B cell (primary cell): ENCODE measurements around the gene ABLIM1. TPM values are rescaled to one million over a fixed set of nuclear protein-coding genes. Genes with fewer than 3 reads are reported as not detected.

Experiments used
- ATAC-seq: fragments of 200-7000 bp; cut with Tn5 transposase; one replicate; pipeline ENCODE4 v1.10.0; 2021; ENCODE audit warnings: low read depth, mild to moderate bottlenecking, moderate number of reproducible peaks, moderate library complexity
- CTCF ChIA-PET: fragments of 350-600 bp; sonication (Branson Sonifier 250); formaldehyde crosslinking; loops from one replicate; lab custom pipeline; 2021; ENCODE audit warnings: antibody characterized with exemption, inconsistent platforms; lab: Charles Lee
- POLR2A ChIA-PET: fragments of 350-600 bp; sonication (Branson Sonifier 250); formaldehyde crosslinking; loops from one replicate; lab custom pipeline; 2021; ENCODE audit warnings: antibody characterized with exemption; lab: Charles Lee
- DNase-seq: peaks from one replicate; pipeline ENCODE4 v3.0.0; 2013
- H2AFZ ChIP-seq: 2 replicates; pipeline ENCODE4 v1.6.1; 2012; ENCODE audit warnings: mild to moderate bottlenecking, low read depth, low read length; ENCODE audit not compliant: insufficient read depth, poor library complexity, severe bottlenecking
- H3K27ac ChIP-seq, 2 donors: 1 replicate in 1 of 2; 2 replicates in 1 of 2; pipeline ENCODE4 v1.5.1; 2012 to 2013; ENCODE audit warnings: low read length in 2 of 2, mild to moderate bottlenecking in 2 of 2, moderate library complexity in 1 of 2
- H3K27me3 ChIP-seq, 4 experiments: fragments of 200-600 bp in 1 of 4; sonication (generic) in 1 of 4; replicated peaks in 1 of 4; 1 replicate in 2 of 4; 2 replicates in 2 of 4; pipeline versions ENCODE4 v1.6.1 to v1.7.0; 2013 to 2016; ENCODE audit warnings: low read length in 3 of 4, mild to moderate bottlenecking in 2 of 4, mixed read lengths in 1 of 4, moderate library complexity in 1 of 4; ENCODE audit not compliant: insufficient read depth in 4 of 4, control insufficient read depth in 3 of 4; ENCODE audit errors: control extremely low read depth in 1 of 4
- H3K36me3 ChIP-seq, 2 experiments: replicated peaks in 1 of 2; 1 replicate in 1 of 2; 2 replicates in 1 of 2; pipeline versions ENCODE4 v1.6.1 to v1.7.1; 2013; ENCODE audit warnings: low read length in 1 of 2; ENCODE audit not compliant: insufficient read depth in 2 of 2, control insufficient read depth in 1 of 2; ENCODE audit errors: control extremely low read depth in 1 of 2, extremely low read depth in 1 of 2
- H3K4me1 ChIP-seq, 2 donors: fragments of 200-600 bp in 1 of 2; sonication (generic) in 1 of 2; 1 replicate in 1 of 2; 2 replicates in 1 of 2; pipeline versions ENCODE4 v1.5.1 to v1.6.1; 2013 to 2017; ENCODE audit warnings: low read length in 2 of 2; ENCODE audit not compliant: control insufficient read depth in 2 of 2, insufficient read depth in 2 of 2
- H3K4me2 ChIP-seq: replicated peaks from 2 replicates; pipeline ENCODE3; 2012; ENCODE audit warnings: mild to moderate bottlenecking, low read depth, low read length; ENCODE audit not compliant: poor library complexity, severe bottlenecking
- H3K4me3 ChIP-seq, 5 experiments: fragments of 200-600 bp in 1 of 5; sonication (generic) in 1 of 5; 1 replicate in 3 of 5; 2 replicates in 2 of 5; pipeline versions ENCODE4 v1.5.1 to v1.7.0; 2011 to 2016; ENCODE audit warnings: low read length in 4 of 5, mild to moderate bottlenecking in 4 of 5, low read depth in 2 of 5, control low read depth in 1 of 5, moderate library complexity in 1 of 5; ENCODE audit not compliant: insufficient read depth in 1 of 5; ENCODE audit errors: control extremely low read depth in 1 of 5, extremely low read depth in 1 of 5
- H3K79me2 ChIP-seq: fragments of 200-600 bp; sonication (generic); one replicate; pipeline ENCODE4 v1.6.0; 2016; ENCODE audit warnings: low read length; ENCODE audit not compliant: control insufficient read depth, insufficient read depth
- H3K9ac ChIP-seq: fragments of 200-600 bp; sonication (generic); 2 replicates; pipeline ENCODE4 v1.6.1; 2017; ENCODE audit warnings: mild to moderate bottlenecking, low read length, moderate library complexity
- H3K9me3 ChIP-seq, 3 donors: one replicate each; pipeline versions ENCODE4 v1.6.1 to v1.7.1; 2013; ENCODE audit warnings: low read length in 2 of 3; ENCODE audit not compliant: control insufficient read depth in 2 of 3, insufficient read depth in 1 of 3; ENCODE audit errors: control extremely low read depth in 1 of 3
- H4K20me1 ChIP-seq: 2 replicates; pipeline ENCODE4 v1.6.0; 2012; ENCODE audit warnings: mild to moderate bottlenecking, low read length; ENCODE audit not compliant: insufficient read depth, control insufficient read depth, poor library complexity, severe bottlenecking
- H3K27ac Mint-ChIP-seq: one replicate; pipeline ENCODE4 v1.8.0; 2021; ENCODE audit warnings: mixed read lengths
- H3K27me3 Mint-ChIP-seq: one replicate; pipeline ENCODE4 v1.8.0; 2021; ENCODE audit warnings: mixed read lengths
- H3K4me1 Mint-ChIP-seq: one replicate; pipeline ENCODE4 v1.8.0; 2021; ENCODE audit warnings: mixed read lengths
- H3K4me3 Mint-ChIP-seq: one replicate; pipeline ENCODE4 v1.8.0; 2021; ENCODE audit warnings: mixed read lengths
- H3K9me3 Mint-ChIP-seq: one replicate; pipeline ENCODE4 v1.8.0; 2022; ENCODE audit warnings: mixed read lengths; ENCODE audit not compliant: insufficient read depth
- EZH2 ChIP-seq: IDR thresholded peaks from 2 replicates; pipeline ENCODE4 v1.6.1; 2012; ENCODE audit warnings: borderline replicate concordance, low read depth, mild to moderate bottlenecking, moderate library complexity, low read length; ENCODE audit not compliant: insufficient read depth, poor library complexity, severe bottlenecking
- WGBS: methylation state at CpG from one replicate; pipeline ENCODE4 v1.1.5; 2013; ENCODE audit warnings: missing lambda C conversion rate; ENCODE audit not compliant: insufficient coverage; 5-methylcytosine and 5-hydroxymethylcytosine counted together
- intact Hi-C: fragments of 100-400 bp; cut with micrococcal nuclease; formaldehyde crosslinking; loops from one replicate; pipeline ENCODE4 v1.10.0; 2022
- polyA plus RNA-seq: library from polyadenylated mRNA; depleted of rRNA; stranded (reverse); fragments of >200 nt; gene quantifications from 2 replicates; pipeline ENCODE4 v1.2.3, GENCODE V29; 2012
- total RNA-seq, 2 donors: library from RNA; stranded (reverse); fragments of 120-200 nt in 1 of 2; gene quantifications; 1 replicate in 1 of 2; 2 replicates in 1 of 2; pipeline versions ENCODE4 v1.2.3 to v1.2.4, GENCODE V29; 2013 to 2022
- TF ChIP-seq, protein P1 (sequence below): fragments of 200-600 bp; IDR thresholded peaks from one replicate; pipeline ENCODE4 v1.8.0; 2022; ENCODE audit warnings: antibody characterized with exemption, mild to moderate bottlenecking

ABLIM1 gene
- total and polyA plus RNA-seq, 2 donors (not counting 1 experiment from before 2014, with no cell fraction given): 55.6 to 148 TPM

DNA sequence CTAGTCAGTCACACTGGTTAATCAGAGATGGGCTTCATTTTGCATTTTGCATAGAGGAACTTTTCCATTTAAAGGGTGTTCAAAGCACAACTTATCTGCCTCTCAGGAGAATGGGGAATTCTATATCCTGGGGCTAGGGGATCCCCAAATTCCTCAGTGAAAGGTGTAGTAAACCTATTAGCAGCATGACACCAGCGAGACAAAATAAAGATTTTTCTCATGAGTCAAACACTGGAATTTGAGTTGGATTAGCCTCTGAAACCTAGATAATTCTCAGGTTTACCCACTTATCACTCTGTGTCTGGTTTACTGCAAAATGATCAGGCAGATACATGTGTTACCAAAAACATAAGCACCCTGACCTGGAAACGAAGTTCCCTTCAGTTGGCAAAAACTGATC is 255.8 kb downstream of the ABLIM1 start:
- H3K27me3 ChIP-seq: peaks cover 0 to 54% (median 20%) of the 10 kb centered on the region in 4 experiments
- H2AFZ ChIP-seq: no peak overlapping the region
- no peak overlapping the region for H3K4me2 ChIP-seq
- Mint-ChIP-seq H3K4me1 (peaks cover 15% of the 10 kb centered on the region), H3K9me3 (no peaks in the 10 kb centered on the region), H3K4me3 (no peak overlapping the region), H3K27ac (no peak overlapping the region), H3K27me3 (peaks cover 67% of the 10 kb centered on the region)
- ATAC-seq (no peak), DNase-seq (no peak)
- no peak overlapping the region for H3K4me3 ChIP-seq
- intact Hi-C loops: no loop called here
- no peaks in the 10 kb centered on the region for H4K20me1 ChIP-seq
- no peak overlapping the region for H3K9ac ChIP-seq
- POLR2A ChIA-PET: no interaction called here
- no peaks in the 10 kb centered on the region for H3K79me2 ChIP-seq
- TF ChIP-seq, protein P1, sequence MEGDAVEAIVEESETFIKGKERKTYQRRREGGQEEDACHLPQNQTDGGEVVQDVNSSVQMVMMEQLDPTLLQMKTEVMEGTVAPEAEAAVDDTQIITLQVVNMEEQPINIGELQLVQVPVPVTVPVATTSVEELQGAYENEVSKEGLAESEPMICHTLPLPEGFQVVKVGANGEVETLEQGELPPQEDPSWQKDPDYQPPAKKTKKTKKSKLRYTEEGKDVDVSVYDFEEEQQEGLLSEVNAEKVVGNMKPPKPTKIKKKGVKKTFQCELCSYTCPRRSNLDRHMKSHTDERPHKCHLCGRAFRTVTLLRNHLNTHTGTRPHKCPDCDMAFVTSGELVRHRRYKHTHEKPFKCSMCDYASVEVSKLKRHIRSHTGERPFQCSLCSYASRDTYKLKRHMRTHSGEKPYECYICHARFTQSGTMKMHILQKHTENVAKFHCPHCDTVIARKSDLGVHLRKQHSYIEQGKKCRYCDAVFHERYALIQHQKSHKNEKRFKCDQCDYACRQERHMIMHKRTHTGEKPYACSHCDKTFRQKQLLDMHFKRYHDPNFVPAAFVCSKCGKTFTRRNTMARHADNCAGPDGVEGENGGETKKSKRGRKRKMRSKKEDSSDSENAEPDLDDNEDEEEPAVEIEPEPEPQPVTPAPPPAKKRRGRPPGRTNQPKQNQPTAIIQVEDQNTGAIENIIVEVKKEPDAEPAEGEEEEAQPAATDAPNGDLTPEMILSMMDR: no peak
- no peak for TF ChIP-seq EZH2
- H3K27ac ChIP-seq: no peak overlapping the region
- peaks cover 0 to 10% (median 0%) of the 10 kb centered on the region in 3 donors for H3K9me3 ChIP-seq
- WGBS: no CpG with 5 or more reads among the region's 2 CpGs
- CTCF ChIA-PET: no interaction called here
- H3K4me1 ChIP-seq: peaks cover 12 to 15% of the 10 kb centered on the region in 2 donors
- H3K36me3 ChIP-seq: no peaks in the 10 kb centered on the region

DNA sequence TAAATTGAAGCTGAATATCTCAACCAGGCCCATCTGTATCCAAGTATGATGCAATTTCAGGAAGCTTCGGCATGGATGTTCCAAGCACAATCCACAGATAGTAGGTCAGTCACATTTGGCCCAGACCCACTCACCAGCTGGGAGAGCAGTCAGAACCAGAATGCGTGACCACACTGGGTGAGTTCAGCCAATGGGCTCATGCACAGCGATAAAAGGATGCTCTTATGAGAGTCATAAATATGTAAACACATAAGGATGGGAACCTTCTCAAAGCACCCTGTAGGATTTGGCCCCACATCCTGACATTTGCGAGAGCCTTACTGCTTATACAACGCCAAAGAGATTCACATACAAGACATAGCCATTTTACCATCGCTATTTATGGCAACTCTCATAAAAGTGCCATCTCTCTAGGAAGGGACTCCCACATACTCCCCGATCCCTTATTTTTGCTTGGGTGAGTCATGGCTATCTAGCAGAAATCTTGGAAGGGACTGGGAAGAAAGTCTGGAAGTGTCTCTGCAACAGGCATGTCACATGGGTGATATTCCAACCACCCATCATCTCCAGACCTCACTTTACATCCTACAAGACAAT is 256.8 kb downstream of the ABLIM1 start:
- Mint-ChIP-seq H3K4me3 (no peak overlapping the region), H3K4me1 (peaks cover 15% of the 10 kb centered on the region), H3K27me3 (peaks cover 70% of the 10 kb centered on the region), H3K9me3 (no peaks in the 10 kb centered on the region), H3K27ac (no peak overlapping the region)
- H3K36me3 ChIP-seq: no peaks in the 10 kb centered on the region
- no peak overlapping the region for H3K4me2 ChIP-seq
- H3K27ac ChIP-seq: no peak overlapping the region
- ChIA-PET CTCF (no interaction called here), POLR2A (no interaction called here)
- H4K20me1 ChIP-seq: no peaks in the 10 kb centered on the region
- no peaks in the 10 kb centered on the region for H3K79me2 ChIP-seq
- H2AFZ ChIP-seq: no peak overlapping the region
- intact Hi-C loops: no loop called here
- H3K4me1 ChIP-seq: peaks cover 12 to 15% of the 10 kb centered on the region in 2 donors
- ATAC-seq (no peak), DNase-seq (no peak)
- H3K9me3 ChIP-seq: peaks cover 0 to 10% (median 0%) of the 10 kb centered on the region in 3 donors
- H3K4me3 ChIP-seq: no peak overlapping the region
- peaks cover 0 to 51% (median 20%) of the 10 kb centered on the region in 4 experiments for H3K27me3 ChIP-seq
- no peak overlapping the region for H3K9ac ChIP-seq
- TF ChIP-seq EZH2: no peak
- TF ChIP-seq, protein P1: no peak
- 82% methylated on average over 3 of the region's 7 CpGs for WGBS
